Measurements from ENCODE around the gene SERPINB1.

SERPINB1 gene

GRCh38 chr6:2839195-2839981 is 2.3 kb downstream of the SERPINB1 start:
- peaks cover 44% of the 10 kb centered on the region for H3K4me1 ChIP-seq (ENCODE audit: control insufficient read depth, insufficient read depth, low read length)
- H3K9ac ChIP-seq (ENCODE audit: low read length): peak overlapping the region; percentile 90
- H3K36me3 ChIP-seq (ENCODE audit: control insufficient read depth, insufficient read depth, low read length): peaks cover 15% of the 10 kb centered on the region
- no peaks in the 10 kb centered on the region for H3K27me3 ChIP-seq (ENCODE audit: control insufficient read depth, insufficient read depth, low read length)
- H3K4me3 ChIP-seq (ENCODE audit: low read length): peak overlapping the region; percentile 12
- H3K9me3 ChIP-seq (ENCODE audit: control insufficient read depth, low read length): no peaks in the 10 kb centered on the region

DNA sequence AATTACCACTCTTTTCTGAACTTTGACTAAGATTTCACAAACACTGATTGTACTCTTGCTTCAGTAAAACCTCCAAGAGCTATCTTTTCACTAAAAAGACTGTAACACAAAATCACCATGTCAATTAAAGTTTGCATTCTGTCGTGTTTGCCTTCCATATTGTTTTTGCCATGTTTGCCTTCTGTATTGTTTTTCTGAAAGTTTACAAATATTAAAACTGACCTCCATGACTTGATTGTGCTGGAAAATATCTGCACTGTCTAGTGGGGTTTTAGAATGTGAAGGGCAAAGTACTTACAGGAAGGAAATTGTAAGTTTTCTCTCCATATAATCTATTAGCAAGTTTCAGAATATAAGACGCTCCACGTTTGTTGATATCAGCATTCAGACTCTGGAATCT is 3.4 kb downstream of the SERPINB1 start:
- Histone ChIP-seq H3K9me3 (ENCODE audit: control insufficient read depth, low read length) (no peaks in the 10 kb centered on the region), H3K36me3 (ENCODE audit: control insufficient read depth, insufficient read depth, low read length) (peaks cover 21% of the 10 kb centered on the region), H3K9ac (ENCODE audit: low read length) (no peak overlapping the region), H3K4me3 (ENCODE audit: low read length) (no peak overlapping the region), H3K27me3 (ENCODE audit: control insufficient read depth, insufficient read depth, low read length) (no peaks in the 10 kb centered on the region), H3K4me1 (ENCODE audit: control insufficient read depth, insufficient read depth, low read length) (peaks cover 45% of the 10 kb centered on the region)

DNA sequence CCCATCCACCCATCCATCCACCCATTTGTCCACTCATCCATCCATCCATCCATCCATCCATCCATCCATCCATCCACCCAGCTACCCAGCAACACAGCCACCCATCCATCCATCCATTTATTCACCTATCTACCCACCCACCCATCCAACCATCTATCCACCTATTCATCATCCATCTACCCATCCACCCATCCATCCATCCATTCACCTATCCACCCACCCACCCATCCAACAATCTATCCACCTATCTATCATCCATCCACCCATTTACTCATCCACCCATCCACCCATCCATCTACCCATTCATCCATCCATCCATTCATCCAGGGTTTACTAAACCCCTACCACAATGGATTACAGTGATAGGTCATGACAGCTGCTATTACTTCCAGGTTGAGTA is 7.4 kb downstream of the SERPINB1 start:
- Histone ChIP-seq H3K4me3 (ENCODE audit: low read length) (no peak overlapping the region), H3K27me3 (ENCODE audit: control insufficient read depth, insufficient read depth, low read length) (no peaks in the 10 kb centered on the region), H3K9ac (ENCODE audit: low read length) (no peak overlapping the region), H3K4me1 (ENCODE audit: control insufficient read depth, insufficient read depth, low read length) (peaks cover 31% of the 10 kb centered on the region), H3K36me3 (ENCODE audit: control insufficient read depth, insufficient read depth, low read length) (peaks cover 21% of the 10 kb centered on the region), H3K9me3 (ENCODE audit: control insufficient read depth, low read length) (no peaks in the 10 kb centered on the region)

DNA sequence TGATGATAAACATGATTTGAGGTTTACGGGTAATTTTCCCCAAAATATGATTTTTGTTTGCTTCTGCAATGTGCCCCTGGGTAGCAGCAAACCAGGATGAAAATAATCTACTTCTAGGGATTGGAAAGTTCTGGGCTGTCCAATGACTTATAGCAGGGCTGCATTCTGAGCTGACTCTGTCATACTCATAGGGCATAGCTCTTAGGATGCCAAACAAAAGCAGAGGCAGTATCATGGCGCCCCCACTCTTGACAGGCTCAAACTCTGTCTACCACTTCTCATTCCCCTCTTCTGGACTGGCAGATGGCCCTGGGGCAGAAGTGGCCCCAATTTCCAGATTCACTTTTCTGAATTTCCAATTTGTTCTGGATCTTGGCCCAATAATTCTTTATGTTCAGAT is 10.3 kb downstream of the SERPINB1 start:
- Histone ChIP-seq H3K36me3 (ENCODE audit: control insufficient read depth, insufficient read depth, low read length) (peaks cover 21% of the 10 kb centered on the region), H3K27me3 (ENCODE audit: control insufficient read depth, insufficient read depth, low read length) (no peaks in the 10 kb centered on the region), H3K9ac (ENCODE audit: low read length) (no peak overlapping the region), H3K9me3 (ENCODE audit: control insufficient read depth, low read length) (no peaks in the 10 kb centered on the region), H3K4me3 (ENCODE audit: low read length) (no peak overlapping the region), H3K4me1 (ENCODE audit: control insufficient read depth, insufficient read depth, low read length) (peaks cover 25% of the 10 kb centered on the region)

- Histone ChIP-seq H3K9ac (ENCODE audit: low read length) (no peak overlapping the region), H3K4me1 (ENCODE audit: control insufficient read depth, insufficient read depth, low read length) (peaks cover 16% of the 10 kb centered on the region), H3K9me3 (ENCODE audit: control insufficient read depth, low read length) (no peaks in the 10 kb centered on the region), H3K4me3 (ENCODE audit: low read length) (no peak overlapping the region), H3K36me3 (ENCODE audit: control insufficient read depth, insufficient read depth, low read length) (peaks cover 12% of the 10 kb centered on the region), H3K27me3 (ENCODE audit: control insufficient read depth, insufficient read depth, low read length) (no peaks in the 10 kb centered on the region)
Observed at GRCh38 chr6:2830183-2830582, 11.5 kb downstream of the SERPINB1 start.

DNA sequence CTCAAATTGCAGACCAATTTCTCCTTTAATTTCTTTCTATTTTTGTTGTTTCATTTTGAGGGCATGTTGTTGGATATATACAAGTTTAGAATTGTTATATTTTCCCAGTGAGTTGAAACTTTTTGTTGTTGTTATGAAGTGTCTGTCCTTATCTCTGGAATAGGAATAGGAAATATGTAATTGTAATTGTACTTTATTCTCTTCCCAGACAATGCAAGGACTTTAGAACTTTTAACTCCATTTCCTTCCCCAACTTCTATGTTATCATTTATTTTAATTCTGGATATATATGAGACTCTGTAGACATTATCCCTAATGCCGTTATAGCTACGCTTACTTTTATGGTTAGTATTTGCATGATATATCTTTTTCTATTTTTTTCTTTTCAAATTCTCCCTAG is 12.4 kb downstream of the SERPINB1 start:
- peaks cover 10% of the 10 kb centered on the region for H3K4me1 ChIP-seq (ENCODE audit: control insufficient read depth, insufficient read depth, low read length)
- no peaks in the 10 kb centered on the region for H3K27me3 ChIP-seq (ENCODE audit: control insufficient read depth, insufficient read depth, low read length)
- H3K9me3 ChIP-seq (ENCODE audit: control insufficient read depth, low read length): no peaks in the 10 kb centered on the region
- peaks cover 6% of the 10 kb centered on the region for H3K36me3 ChIP-seq (ENCODE audit: control insufficient read depth, insufficient read depth, low read length)
- no peak overlapping the region for H3K4me3 ChIP-seq (ENCODE audit: low read length)
- no peak overlapping the region for H3K9ac ChIP-seq (ENCODE audit: low read length)

GRCh38 chr6:2828629-2829028 is 13.0 kb downstream of the SERPINB1 start:
- Histone ChIP-seq H3K9ac (ENCODE audit: low read length) (no peak overlapping the region), H3K36me3 (ENCODE audit: control insufficient read depth, insufficient read depth, low read length) (peaks cover 3% of the 10 kb centered on the region), H3K9me3 (ENCODE audit: control insufficient read depth, low read length) (no peaks in the 10 kb centered on the region), H3K27me3 (ENCODE audit: control insufficient read depth, insufficient read depth, low read length) (no peaks in the 10 kb centered on the region), H3K4me1 (ENCODE audit: control insufficient read depth, insufficient read depth, low read length) (peaks cover 15% of the 10 kb centered on the region), H3K4me3 (ENCODE audit: low read length) (no peak overlapping the region)

DNA sequence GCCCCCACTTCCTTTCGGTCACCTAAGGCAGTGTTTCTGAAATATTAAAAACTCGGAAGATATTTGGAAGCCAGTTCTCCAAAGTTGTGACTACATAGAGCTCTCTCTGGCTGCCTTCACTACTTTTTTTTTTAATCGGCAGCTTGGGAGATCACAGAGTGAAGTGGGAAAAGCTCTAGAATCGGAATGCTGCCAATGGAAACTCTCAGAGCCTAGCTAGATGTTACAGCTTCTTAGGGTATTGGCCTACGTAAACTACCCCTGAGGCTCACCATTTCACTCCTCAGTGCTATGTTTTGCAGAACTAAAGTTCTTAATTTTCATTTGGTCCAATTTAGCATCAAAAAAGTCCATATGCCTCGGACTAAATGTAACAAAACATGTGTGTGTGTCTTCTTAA is 14.5 kb downstream of the SERPINB1 start:
- Histone ChIP-seq H3K9me3 (ENCODE audit: control insufficient read depth, low read length) (no peaks in the 10 kb centered on the region), H3K9ac (ENCODE audit: low read length) (no peak overlapping the region), H3K36me3 (ENCODE audit: control insufficient read depth, insufficient read depth, low read length) (no peaks in the 10 kb centered on the region), H3K4me3 (ENCODE audit: low read length) (no peak overlapping the region), H3K4me1 (ENCODE audit: control insufficient read depth, insufficient read depth, low read length) (peaks cover 23% of the 10 kb centered on the region), H3K27me3 (ENCODE audit: control insufficient read depth, insufficient read depth, low read length) (no peaks in the 10 kb centered on the region)

DNA sequence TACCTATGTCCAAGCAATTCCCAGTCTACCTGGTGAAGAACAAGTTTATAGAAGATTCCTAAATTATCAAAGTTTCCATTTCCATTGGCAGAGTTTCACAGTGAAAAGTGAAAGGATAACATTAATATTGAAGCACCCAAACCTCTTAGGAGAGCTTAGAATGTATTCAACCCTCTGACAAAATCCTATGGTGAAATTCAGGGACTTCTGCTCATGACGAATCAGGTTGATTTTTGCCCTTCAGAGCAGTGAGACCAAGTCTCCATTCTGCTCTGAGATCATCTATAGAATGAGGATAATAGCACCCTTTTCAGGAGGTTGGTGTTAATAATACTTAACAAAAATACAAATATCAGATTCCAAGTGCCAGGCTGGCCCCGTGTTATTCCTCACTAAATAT is 15.5 kb downstream of the SERPINB1 start:
- Histone ChIP-seq H3K9ac (ENCODE audit: low read length) (no peak overlapping the region), H3K36me3 (ENCODE audit: control insufficient read depth, insufficient read depth, low read length) (no peaks in the 10 kb centered on the region), H3K27me3 (ENCODE audit: control insufficient read depth, insufficient read depth, low read length) (no peaks in the 10 kb centered on the region), H3K4me1 (ENCODE audit: control insufficient read depth, insufficient read depth, low read length) (peaks cover 17% of the 10 kb centered on the region), H3K9me3 (ENCODE audit: control insufficient read depth, low read length) (no peaks in the 10 kb centered on the region), H3K4me3 (ENCODE audit: low read length) (no peak overlapping the region)

- Histone ChIP-seq H3K4me3 (ENCODE audit: low read length) (no peak overlapping the region), H3K9ac (ENCODE audit: low read length) (peak overlapping the region; percentile 22), H3K27me3 (ENCODE audit: control insufficient read depth, insufficient read depth, low read length) (no peaks in the 10 kb centered on the region), H3K36me3 (ENCODE audit: control insufficient read depth, insufficient read depth, low read length) (no peaks in the 10 kb centered on the region), H3K9me3 (ENCODE audit: control insufficient read depth, low read length) (no peaks in the 10 kb centered on the region), H3K4me1 (ENCODE audit: control insufficient read depth, insufficient read depth, low read length) (peaks cover 24% of the 10 kb centered on the region)
Observed at GRCh38 chr6:2823104-2823850, 18.4 kb downstream of the SERPINB1 start.

GRCh38 chr6:2821554-2821953 is 20.1 kb downstream of the SERPINB1 start:
- H3K27me3 ChIP-seq (ENCODE audit: control insufficient read depth, insufficient read depth, low read length): no peaks in the 10 kb centered on the region
- peaks cover 32% of the 10 kb centered on the region for H3K4me1 ChIP-seq (ENCODE audit: control insufficient read depth, insufficient read depth, low read length)
- no peaks in the 10 kb centered on the region for H3K9me3 ChIP-seq (ENCODE audit: control insufficient read depth, low read length)

GRCh38 chr6:2820415-2820814 is 21.2 kb downstream of the SERPINB1 start:
- Histone ChIP-seq H3K9ac (ENCODE audit: low read length) (no peak overlapping the region), H3K4me3 (ENCODE audit: low read length) (no peak overlapping the region), H3K9me3 (ENCODE audit: control insufficient read depth, low read length) (no peaks in the 10 kb centered on the region), H3K4me1 (ENCODE audit: control insufficient read depth, insufficient read depth, low read length) (peaks cover 32% of the 10 kb centered on the region), H3K36me3 (ENCODE audit: control insufficient read depth, insufficient read depth, low read length) (no peaks in the 10 kb centered on the region), H3K27me3 (ENCODE audit: control insufficient read depth, insufficient read depth, low read length) (no peaks in the 10 kb centered on the region)

More at GRCh38 chr6:2821554-2821953, 20.1 kb downstream of the SERPINB1 start:
- no peak overlapping the region for H3K4me3 ChIP-seq (ENCODE audit: low read length)
- H3K36me3 ChIP-seq (ENCODE audit: control insufficient read depth, insufficient read depth, low read length): no peaks in the 10 kb centered on the region
- H3K9ac ChIP-seq (ENCODE audit: low read length): no peak overlapping the region
